Measurements from ENCODE around the gene TBC1D4.
"Not testable (repeated sequence)": the region's sequence is repeated elsewhere in the genome, so short reads cannot be mapped to it uniquely, and the experiment has no call there.

TBC1D4 gene

GRCh38 chr13:75454497-75454896, 27.5 kb downstream of the TBC1D4 start:
- no peak for DNase-seq (ENCODE audit: low read depth in 2 of 2)

- DNase-seq (ENCODE audit: low read depth in 2 of 2), result no peak
Observed at GRCh38 chr13:75452564-75452963, 29.4 kb downstream of the TBC1D4 start.

DNA sequence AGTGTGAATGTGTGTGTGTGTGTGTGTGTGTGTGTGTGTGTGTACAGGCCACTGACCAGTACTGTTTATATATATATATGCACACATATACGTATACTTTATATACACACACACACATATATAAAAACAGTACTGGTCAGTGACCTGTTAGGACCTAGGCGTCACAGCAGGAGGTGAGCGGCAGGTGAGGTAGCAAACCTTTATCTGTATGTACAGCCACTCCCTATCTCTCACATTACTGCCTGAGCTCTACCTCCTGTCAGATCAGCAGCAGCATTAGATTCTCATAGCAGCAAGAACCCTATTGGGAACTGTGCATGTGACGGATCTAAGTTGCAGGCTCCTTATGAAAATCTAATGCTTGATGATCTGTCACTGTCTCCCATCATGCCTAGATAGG, 34.5 kb downstream of the TBC1D4 start:
- DNase-seq (ENCODE audit: low read depth in 2 of 2), result no peak

DNA sequence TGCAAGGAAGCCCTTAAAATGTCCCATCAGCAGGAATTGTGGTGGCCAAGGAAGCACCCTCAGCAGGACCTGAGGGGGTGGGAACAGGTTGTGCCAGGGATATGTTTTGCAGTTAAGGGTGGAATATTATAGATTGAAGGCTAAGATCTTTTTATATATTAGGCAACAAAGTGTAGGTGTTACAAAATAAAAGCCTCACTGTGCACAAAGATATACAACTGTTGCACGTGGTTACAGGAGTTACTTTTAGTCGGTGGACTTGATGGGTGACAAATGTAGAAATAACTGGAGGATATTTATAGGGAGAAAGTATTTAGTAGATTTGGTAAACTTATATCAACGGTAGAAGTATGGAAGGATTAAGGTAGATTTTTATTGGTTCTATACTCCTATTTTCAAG, 35.1 kb downstream of the TBC1D4 start:
- no peak for DNase-seq (ENCODE audit: low read depth in 2 of 2)

GRCh38 chr13:75445717-75446499, 36.1 kb downstream of the TBC1D4 start:
- no peak for DNase-seq (ENCODE audit: low read depth in 2 of 2)

- no peak for DNase-seq (ENCODE audit: low read depth in 2 of 2)
Observed at GRCh38 chr13:75444016-75444415, 38.0 kb downstream of the TBC1D4 start.

DNA sequence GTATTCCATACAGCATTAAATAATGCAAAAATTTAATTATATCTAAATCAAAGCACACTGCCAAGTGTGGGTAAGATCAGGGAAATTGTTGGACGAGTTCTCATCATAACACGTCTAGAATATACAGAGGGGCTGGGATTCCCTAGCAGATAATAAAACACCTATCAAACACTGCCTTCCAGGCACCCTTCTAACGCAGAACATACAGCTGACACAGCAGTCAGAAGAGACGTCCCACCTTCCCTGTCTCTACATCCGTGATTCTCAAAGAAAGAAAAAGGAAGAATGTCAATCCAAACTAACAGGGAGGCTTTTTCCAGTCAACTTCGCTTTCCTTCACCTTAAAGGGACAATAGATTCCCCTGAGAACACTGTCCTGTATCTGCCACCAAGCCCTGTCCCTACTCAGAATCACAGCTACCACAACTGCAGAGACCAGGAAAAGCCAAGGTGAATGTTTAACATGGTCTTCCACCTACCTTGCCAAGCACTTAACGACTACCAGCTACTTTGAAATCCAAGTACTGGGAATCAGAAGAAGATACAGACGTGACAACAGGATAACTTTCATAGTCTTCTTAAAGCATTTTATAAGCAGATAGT, 38.5 kb downstream of the TBC1D4 start:
- DNase-seq (ENCODE audit: low read depth in 2 of 2), result no peak

GRCh38 chr13:75442736-75443234, 39.2 kb downstream of the TBC1D4 start:
- no peak for DNase-seq (ENCODE audit: low read depth in 2 of 2)

GRCh38 chr13:75440100-75440499, 41.9 kb downstream of the TBC1D4 start:
- no peak for DNase-seq (ENCODE audit: low read depth in 2 of 2)

DNA sequence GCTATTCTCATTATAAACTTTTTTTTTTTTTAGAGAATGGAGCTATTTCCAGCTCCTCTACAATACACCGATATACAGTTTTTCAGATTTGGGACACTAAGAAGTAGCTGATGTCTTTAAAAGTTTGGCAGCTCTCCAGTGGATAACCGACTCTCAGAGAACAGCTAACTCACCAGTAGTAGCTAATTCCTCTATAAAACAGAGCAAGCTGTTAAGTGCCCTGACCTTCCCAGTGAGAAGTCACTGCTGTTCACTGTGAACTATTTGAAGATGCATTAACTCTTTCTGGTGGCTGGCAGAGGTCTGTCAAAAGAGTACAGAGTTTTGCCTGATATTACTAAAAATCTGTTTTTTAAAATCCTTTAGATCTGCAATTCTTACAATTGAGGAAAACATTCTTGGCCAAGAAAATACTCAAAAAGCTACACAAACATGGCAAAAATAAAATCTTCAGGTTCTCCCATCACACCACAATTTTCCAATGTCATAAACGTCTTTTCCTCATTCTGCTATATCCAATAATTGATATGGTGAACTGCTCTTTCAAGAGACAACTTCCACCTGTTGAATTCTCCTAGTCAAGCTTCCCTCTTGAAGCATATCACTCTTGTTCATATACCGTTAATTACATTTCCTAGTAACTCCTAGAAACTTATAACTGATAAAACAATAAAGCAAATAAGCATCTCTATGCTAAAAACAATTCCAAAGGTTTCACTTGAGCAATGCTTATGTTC, 44.2 kb downstream of the TBC1D4 start:
- DNase-seq (ENCODE audit: low read depth in 2 of 2), result no peak

GRCh38 chr13:75434126-75434525, 47.8 kb downstream of the TBC1D4 start:
- DNase-seq (ENCODE audit: low read depth in 2 of 2), result not testable (repeated sequence)

- DNase-seq (ENCODE audit: low read depth in 2 of 2), result no peak
Observed at GRCh38 chr13:75432811-75433244, 49.1 kb downstream of the TBC1D4 start.

- DNase-seq (ENCODE audit: low read depth in 2 of 2), result no peak
Observed at GRCh38 chr13:75432045-75432444, 49.9 kb downstream of the TBC1D4 start.

- DNase-seq (ENCODE audit: low read depth in 2 of 2), result no peak
Observed at GRCh38 chr13:75430436-75431209, 51.3 kb downstream of the TBC1D4 start.

DNA sequence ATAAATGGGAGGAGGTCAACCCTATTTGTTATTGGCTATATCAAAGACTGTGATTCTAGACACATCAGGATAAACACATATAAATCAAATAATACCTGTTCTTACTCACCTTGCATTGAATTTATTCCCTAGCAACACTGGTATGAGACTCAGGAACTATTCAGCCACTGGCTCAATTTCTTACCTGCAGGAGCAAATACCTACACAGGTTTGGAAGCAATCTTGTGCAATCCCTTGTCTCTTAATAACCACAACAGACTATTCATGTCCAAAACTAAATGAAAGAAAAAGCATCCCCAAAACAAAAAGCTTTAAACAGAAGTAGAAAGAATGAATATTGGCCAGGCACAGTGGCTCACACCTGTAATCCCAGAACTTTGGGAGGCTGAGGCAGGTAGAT, 55.5 kb downstream of the TBC1D4 start:
- no peak for DNase-seq (ENCODE audit: low read depth in 2 of 2)

DNA sequence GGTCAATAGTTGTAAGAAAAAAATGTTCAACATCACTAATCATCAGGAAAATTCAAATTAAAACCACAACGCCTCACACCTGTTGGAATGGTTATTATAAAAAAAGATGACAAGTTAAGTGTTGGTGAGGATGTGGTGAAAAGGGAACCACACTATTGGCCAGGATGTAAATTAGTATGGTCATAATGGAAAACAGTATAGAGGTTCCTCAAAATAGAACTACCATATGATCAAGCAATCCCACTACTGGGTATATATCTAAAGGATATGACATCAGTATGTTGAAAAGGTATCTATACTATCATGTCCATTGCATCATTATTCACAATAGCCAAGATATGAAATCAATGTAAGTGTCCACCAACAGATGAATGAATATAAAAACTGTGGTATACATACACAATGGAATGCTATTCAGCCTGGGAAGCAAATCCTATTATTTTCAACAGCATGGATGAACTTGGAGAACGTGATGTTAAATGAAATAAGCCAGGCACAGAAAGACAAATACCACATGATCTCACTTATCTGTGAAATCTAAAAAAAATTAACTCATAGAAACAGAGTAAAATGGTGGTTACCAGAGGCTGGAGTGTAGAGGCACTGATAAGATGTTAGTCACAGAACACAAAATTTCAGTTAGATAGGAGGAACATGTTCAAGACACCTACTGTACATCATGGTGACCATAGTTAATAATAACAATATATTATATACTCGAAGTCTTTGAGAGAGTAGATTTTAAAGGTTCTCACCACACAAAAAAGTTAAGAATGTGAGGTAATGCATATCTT, 56.6 kb downstream of the TBC1D4 start:
- no peak for DNase-seq (ENCODE audit: low read depth in 2 of 2)

GRCh38 chr13:75423946-75424345, 58.0 kb downstream of the TBC1D4 start:
- DNase-seq (ENCODE audit: low read depth in 2 of 2), result no peak

GRCh38 chr13:75422028-75422427, 59.9 kb downstream of the TBC1D4 start:
- no peak for DNase-seq (ENCODE audit: low read depth in 2 of 2)

DNA sequence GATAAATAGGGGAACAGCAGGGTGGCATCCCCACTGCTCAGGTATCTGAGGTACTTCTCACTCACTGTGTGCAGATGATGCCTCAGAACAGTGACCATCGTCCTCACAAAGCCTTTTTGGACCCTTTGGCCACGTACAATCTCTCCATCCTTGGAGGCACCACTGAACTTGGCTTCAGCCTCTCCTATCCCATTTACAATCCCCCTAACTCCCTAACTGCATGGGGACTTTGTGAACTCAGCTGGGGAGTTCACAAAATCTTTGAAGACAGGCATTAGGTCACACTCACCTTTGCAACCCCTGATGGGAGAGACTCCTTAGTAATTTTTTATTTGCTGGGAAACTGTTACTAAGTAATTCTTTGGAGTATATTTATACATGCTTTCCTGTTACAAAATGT, 60.8 kb downstream of the TBC1D4 start:
- no peak for DNase-seq (ENCODE audit: low read depth in 2 of 2)

DNA sequence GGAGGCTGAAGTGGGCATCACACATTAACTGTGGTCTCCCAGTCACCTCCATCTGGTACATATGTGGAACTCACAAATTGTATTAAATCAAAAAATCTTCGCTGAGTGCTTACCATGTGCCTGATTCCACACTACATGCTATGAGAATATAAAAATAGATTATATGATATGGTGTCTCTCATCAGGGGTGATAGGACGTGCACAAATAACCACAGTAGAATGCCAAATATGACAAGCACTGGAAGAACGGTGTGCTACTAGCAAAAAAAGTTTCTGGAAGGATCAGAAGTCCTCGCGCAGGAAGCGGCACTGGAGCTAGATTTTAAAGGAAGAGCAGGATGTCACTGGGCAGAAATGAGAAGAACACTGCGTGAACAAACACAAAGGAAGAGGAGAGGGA, 62.3 kb downstream of the TBC1D4 start:
- DNase-seq (ENCODE audit: low read depth in 2 of 2), result no peak

DNA sequence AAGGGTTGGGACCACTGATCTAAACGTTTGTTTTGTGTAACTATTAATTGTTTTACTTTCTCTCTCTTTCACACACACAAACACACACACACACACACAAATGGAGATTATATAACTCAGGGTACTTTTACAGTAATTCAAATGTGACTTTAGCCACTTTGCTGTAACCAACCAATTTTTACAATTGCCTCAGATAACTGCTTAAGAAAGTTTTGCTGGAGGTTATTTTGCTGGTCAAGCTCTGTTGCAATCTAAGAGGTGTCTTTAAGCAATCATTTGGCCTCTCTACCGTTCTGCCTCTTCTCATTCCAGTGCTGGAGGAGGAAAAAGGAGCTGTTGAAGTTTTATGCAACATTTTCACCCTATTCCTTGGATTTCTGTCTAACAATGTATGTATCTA, 63.0 kb downstream of the TBC1D4 start:
- no peak for DNase-seq (ENCODE audit: low read depth in 2 of 2)

All from activated CD4-positive, alpha-beta T cell treated with anti-CD3 and anti-CD28 coated beads for 24 hours (primary cell).